Loucy (cell line): ENCODE measurements around the gene MYCBP2.

ENCODE experiments used
- CTCF ChIP-seq: fragments of 200-600 bp; sonication (generic); conservative IDR thresholded peaks from 2 replicates; pipeline ENCODE4 v1.5.1; 2014; ENCODE audit warnings: mild to moderate bottlenecking, antibody characterized with exemption, low read length
- EZH2phosphoT487 ChIP-seq: fragments of 200-600 bp; IDR thresholded peaks from 2 replicates; pipeline ENCODE4 v1.6.1; 2018; ENCODE audit warnings: antibody characterized with exemption, mild to moderate bottlenecking, moderate library complexity, borderline replicate concordance

- no peak for TF ChIP-seq CTCF
- no peak for TF ChIP-seq EZH2phosphoT487
Measured at GRCh38 chr13:77124423-77124822, 202.5 kb downstream of the MYCBP2 start.
